NK-92 treated with Interleukin-12 subunit alpha and Interleukin-12 subunit beta, amount 100 ng/mL, for 24 hours (cell line): ENCODE data around the gene SLC26A4.

Experiments used
- DNase-seq: peaks from one replicate; lab custom pipeline; 2025; lab: John Stamatoyannopoulos, UW

The SLC26A4 gene

DNA sequence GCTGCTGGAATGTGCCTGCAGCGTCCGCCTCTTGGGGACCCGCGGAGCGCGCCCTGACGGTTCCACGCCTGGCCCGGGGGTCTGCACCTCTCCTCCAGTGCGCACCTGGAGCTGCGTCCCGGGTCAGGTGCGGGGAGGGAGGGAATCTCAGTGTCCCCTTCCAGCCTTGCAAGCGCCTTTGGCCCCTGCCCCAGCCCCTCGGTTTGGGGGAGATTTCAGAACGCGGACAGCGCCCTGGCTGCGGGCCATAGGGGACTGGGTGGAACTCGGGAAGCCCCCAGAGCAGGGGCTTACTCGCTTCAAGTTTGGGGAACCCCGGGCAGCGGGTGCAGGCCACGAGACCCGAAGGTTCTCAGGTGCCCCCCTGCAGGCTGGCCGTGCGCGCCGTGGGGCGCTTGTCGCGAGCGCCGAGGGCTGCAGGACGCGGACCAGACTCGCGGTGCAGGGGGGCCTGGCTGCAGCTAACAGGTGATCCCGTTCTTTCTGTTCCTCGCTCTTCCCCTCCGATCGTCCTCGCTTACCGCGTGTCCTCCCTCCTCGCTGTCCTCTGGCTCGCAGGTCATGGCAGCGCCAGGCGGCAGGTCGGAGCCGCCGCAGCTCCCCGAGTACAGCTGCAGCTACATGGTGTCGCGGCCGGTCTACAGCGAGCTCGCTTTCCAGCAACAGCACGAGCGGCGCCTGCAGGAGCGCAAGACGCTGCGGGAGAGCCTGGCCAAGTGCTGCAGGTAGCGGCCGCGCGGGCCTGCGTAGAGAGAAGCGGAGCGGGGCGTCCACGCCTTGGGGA, 645 bp downstream of the SLC26A4 start:
- no peak for DNase-seq

DNA sequence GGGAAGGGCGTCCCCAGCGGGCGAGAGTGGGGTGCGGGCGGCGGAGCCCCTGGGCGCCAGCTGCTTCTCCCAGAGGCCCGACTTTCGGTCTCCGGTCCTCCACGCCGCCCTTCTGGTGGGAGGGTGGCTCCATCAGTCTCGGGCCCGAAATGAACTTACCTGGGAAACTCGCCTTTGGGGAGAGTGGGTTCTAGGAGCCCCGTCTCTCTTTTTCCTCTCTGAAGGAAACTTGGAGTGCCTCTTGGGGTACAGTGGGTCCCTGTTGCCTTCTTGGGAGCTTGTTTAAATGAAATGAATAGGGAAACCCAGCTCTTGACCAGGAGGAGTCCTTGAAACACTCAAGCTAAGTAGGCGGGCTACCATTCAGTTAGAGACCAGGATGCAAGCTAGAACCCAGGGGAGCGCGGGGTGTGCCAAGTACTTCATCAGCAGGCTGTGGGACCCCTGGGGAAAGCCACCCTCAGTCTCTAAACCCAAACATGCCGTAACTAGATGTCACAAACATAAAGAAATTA, 1.3 kb downstream of the SLC26A4 start:
- DNase-seq: no peak

DNA sequence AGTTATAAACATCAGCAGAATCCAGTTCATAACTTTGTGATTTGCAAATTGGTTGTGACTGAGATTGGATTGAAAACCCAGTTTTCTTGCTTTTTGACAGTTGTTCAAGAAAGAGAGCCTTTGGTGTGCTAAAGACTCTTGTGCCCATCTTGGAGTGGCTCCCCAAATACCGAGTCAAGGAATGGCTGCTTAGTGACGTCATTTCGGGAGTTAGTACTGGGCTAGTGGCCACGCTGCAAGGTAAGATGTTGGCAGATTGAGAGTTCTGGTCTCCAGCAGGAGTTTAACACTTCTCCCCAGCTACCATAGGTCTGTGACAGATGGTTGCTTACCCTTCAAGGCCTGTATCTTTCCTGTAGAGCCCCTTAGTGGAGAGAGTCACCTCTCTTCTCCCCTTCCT, 2.6 kb downstream of the SLC26A4 start:
- no peak for DNase-seq

- no peak for DNase-seq
Observed at GRCh38 chr7:107666790-107667189, 6.2 kb downstream of the SLC26A4 start.

- no peak for DNase-seq
Observed at GRCh38 chr7:107667341-107667740, 6.7 kb downstream of the SLC26A4 start.

GRCh38 chr7:107668296-107668695, 7.7 kb downstream of the SLC26A4 start:
- no peak for DNase-seq

DNA sequence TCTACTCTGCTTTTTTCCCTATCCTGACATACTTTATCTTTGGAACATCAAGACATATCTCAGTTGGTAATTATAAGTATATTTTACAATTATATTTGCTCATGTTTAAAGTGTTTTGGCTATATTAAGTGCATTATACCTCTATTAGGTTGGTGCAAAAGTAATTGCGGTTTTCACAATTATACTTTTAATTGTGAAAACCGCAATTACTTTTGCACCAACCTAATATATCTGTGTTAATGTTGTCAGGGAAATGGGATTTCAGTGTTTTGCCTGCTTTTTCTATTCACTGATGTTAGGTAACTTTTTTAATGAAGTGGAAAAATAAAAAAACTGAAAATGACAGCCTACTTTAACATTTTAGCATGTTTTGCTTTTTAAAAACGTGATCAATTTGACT, 11.6 kb downstream of the SLC26A4 start:
- no peak for DNase-seq

GRCh38 chr7:107676249-107676648, 15.6 kb downstream of the SLC26A4 start:
- DNase-seq: no peak

- DNase-seq: no peak
Observed at GRCh38 chr7:107678110-107678753, 17.6 kb downstream of the SLC26A4 start.

GRCh38 chr7:107680478-107680877, 19.9 kb downstream of the SLC26A4 start:
- DNase-seq: no peak

DNA sequence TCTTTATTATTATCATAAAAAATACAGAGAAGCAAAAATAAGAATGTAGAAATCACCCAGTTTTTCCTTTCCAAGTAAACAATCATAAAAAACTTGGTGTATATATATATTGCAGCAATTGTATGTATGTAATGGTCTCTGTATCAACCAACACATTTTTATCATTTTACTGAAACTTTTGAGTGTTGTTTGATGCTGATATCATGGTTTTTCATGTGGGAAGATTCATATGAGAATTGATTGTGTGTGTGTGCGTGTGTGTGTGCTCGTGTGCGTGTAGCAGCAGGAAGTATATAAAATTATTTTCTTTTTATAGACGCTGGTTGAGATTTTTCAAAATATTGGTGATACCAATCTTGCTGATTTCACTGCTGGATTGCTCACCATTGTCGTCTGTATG, 22.3 kb downstream of the SLC26A4 start:
- DNase-seq: no peak

GRCh38 chr7:107684287-107684686, 23.7 kb downstream of the SLC26A4 start:
- DNase-seq: no peak

GRCh38 chr7:107684947-107685463, 24.4 kb downstream of the SLC26A4 start:
- DNase-seq: no peak

DNA sequence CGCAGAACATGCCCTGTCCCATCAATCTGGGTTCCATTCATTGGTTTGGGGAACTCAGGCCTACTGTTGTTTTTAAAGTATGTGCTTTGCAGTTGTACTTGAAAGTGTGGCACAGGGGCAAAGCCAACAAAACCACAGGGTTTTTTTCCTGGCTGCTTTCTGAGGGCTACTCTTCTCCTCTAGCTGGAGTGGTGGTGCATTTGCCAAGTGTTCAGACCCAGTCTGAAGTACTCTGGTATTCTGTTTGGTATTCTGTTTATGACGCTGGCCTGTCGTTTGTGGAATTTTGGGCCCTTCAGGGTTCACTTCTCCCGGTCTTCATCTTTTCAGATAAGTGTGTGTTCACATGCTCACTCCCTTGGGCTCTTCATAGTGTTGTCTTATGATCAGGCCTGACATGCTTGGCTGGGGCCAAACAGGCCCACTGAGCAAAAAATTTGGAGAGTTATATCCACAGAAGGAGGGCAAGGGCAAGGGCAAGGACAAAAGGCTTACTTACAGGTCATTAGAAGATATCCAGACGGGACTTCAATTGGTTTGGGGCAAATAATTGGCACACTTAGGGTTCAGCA, 26.3 kb downstream of the SLC26A4 start:
- no peak for DNase-seq

- no peak for DNase-seq
Observed at GRCh38 chr7:107687656-107688055, 27.0 kb downstream of the SLC26A4 start.

GRCh38 chr7:107689553-107689952, 28.9 kb downstream of the SLC26A4 start:
- no peak for DNase-seq

DNA sequence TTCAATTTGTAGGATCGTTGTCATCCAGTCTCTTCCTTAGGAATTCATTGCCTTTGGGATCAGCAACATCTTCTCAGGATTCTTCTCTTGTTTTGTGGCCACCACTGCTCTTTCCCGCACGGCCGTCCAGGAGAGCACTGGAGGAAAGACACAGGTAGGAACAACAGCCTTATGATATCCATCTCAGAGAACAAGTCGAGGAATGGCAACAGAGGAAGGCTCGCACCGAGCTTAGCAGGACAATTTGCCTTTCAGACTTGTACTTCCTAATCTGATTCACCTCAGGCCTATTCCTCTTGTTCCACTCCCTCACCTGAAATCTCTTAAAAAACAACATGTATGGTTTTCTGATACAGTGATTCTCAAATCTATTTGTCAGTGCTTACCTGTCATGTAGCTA, 29.5 kb downstream of the SLC26A4 start:
- no peak for DNase-seq

DNA sequence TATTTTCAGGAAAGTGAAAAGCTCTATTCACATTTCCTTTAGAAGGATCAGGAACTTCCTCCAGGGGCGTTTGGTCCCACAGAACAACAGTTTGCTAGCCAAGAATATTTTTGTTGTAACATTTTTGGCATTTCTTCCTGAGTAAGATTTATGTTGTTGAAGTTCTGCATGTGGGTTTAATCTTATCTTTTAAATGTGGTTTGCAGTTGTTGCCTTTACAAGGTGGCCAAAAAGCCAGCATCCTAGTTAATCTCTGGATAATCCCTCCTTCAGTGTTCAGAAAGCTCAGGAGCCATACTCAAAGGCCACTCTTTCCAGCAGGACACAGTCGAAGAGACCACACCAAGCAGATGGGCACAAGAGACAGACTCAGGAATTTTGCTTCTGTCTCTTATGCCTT, 30.0 kb downstream of the SLC26A4 start:
- no peak for DNase-seq

DNA sequence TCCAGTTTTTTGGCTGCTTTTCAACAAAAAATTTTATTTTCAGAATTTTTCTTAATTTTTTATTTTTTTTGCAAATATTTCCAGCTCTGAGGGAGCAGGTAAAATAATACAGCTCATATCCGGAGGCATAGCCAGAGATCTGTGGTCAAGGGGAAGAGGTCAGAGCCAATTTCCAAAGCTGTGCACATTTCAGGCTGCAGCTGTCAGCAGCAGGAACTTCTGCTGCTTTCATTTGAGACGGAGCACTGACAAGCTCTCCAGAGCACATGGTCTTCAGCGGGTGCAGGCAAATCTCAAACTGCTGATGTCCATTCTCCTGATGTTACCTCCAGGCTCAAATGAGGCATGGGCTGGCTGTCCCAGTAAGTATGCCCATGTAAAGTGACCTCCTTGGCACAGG, 31.1 kb downstream of the SLC26A4 start:
- DNase-seq: no peak

GRCh38 chr7:107692501-107692900, 31.9 kb downstream of the SLC26A4 start:
- DNase-seq: no peak

- DNase-seq: no peak
Observed at GRCh38 chr7:107693396-107693795, 32.8 kb downstream of the SLC26A4 start.

GRCh38 chr7:107694386-107694785, 33.8 kb downstream of the SLC26A4 start:
- no peak for DNase-seq
